Mammary epithelial cell (primary cell): ENCODE data around the gene EPHB6.

Experiments
- EZH2 ChIP-seq: IDR thresholded peaks from 2 replicates; pipeline ENCODE4 v1.6.1; 2012; ENCODE audit warnings: low read length, inconsistent platforms, borderline replicate concordance
- TF ChIP-seq, protein P1 (sequence below), 2 donors: IDR thresholded peaks in 1 of 2; conservative IDR thresholded peaks in 1 of 2; 2 replicates each; pipeline ENCODE4 v1.5.1; 2011 to 2012; ENCODE audit warnings: inconsistent platforms in 2 of 2, low read length in 2 of 2, mild to moderate bottlenecking in 2 of 2, control low read depth in 1 of 2, low read depth in 1 of 2; ENCODE audit not compliant: insufficient read depth in 1 of 2; ENCODE audit errors: extremely low read depth in 1 of 2

GRCh38 chr7:142918901-142919300 lies 64.0 kb downstream of the EPHB6 start:
- TF ChIP-seq, protein P1, sequence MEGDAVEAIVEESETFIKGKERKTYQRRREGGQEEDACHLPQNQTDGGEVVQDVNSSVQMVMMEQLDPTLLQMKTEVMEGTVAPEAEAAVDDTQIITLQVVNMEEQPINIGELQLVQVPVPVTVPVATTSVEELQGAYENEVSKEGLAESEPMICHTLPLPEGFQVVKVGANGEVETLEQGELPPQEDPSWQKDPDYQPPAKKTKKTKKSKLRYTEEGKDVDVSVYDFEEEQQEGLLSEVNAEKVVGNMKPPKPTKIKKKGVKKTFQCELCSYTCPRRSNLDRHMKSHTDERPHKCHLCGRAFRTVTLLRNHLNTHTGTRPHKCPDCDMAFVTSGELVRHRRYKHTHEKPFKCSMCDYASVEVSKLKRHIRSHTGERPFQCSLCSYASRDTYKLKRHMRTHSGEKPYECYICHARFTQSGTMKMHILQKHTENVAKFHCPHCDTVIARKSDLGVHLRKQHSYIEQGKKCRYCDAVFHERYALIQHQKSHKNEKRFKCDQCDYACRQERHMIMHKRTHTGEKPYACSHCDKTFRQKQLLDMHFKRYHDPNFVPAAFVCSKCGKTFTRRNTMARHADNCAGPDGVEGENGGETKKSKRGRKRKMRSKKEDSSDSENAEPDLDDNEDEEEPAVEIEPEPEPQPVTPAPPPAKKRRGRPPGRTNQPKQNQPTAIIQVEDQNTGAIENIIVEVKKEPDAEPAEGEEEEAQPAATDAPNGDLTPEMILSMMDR (conservative IDR thresholded peaks at IDR 0.05 in 1 of 2, IDR thresholded peaks at IDR 0.05 in 1 of 2; ENCODE audit: extremely low read depth in 1 of 2, insufficient read depth in 1 of 2, low read depth in 1 of 2, low read length in 2 of 2): no peak
- TF ChIP-seq EZH2: no peak
